ENCODE results near the gene VAV3.

The VAV3 gene

DNA sequence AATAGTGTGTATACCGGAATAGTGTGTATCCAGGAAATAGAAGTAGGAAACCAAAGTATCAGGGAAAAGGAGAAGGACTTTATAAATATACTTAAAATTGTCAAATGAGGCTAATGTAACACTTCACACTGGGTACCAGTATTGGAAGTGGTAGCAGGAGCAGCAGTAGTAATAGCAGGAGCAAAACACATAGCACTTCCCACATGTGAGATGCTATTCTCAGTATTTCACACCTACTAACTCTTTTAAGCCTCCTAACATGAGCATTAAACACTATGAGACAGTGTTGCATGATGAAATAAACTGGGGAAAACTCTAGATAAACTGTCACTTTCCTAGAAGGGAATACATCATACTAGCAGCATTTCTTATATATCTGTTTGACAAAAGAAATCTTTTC, 376.7 kb downstream of the VAV3 start:
- DNase-seq (ENCODE audit: low read depth) = no peak

- no peak for DNase-seq (ENCODE audit: low read depth)
These were observed 389.8 kb downstream of the VAV3 start for GRCh38 chr1:107575226-107575625.

GRCh38 chr1:107574044-107574443, 390.9 kb downstream of the VAV3 start:
- DNase-seq (ENCODE audit: low read depth) = no peak

GRCh38 chr1:107572674-107573211, 392.2 kb downstream of the VAV3 start:
- DNase-seq (ENCODE audit: low read depth) = peak; percentile 74

DNA sequence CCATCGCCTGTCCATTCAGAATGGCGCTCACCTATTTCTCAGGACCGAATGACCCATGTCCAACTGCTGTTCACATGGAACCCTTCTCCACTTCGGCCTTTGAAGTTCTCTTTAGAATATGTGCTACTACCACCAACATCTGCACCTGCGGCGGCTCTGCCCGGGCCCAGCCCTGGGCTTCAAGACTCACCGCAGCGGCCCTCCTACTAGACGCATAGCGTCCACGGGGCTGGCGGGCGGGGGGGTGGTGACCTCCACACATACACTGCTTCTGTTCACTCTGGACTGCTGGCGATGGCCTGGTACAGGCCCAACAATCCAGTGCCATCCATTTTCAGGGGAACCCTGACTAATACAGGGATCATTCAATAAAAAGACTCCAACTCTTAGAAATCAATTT, 394.2 kb downstream of the VAV3 start:
- no peak for DNase-seq (ENCODE audit: low read depth)

DNA sequence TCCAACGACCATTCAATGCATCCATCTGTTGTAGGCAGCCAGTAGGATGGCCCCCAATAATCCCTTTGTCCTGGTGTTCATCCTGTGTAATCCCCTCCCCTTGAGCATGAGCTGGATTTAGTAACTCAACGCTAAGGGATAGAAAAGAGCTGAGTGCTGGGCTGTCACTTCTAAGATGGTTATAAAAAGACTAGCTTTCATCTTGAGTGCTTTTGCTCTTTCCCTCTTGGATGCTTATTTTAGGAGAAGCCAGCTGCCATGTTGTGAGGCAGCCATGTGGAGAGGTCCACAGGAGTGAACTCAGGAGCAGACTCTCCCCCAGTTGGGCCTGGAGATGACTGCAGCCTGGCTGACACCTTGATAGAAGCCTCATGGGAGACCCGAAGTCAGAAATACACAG, 401.5 kb downstream of the VAV3 start:
- no peak for DNase-seq (ENCODE audit: low read depth)

- DNase-seq (ENCODE audit: low read depth) = no peak
These were observed 405.1 kb downstream of the VAV3 start for GRCh38 chr1:107559881-107560280.

DNA sequence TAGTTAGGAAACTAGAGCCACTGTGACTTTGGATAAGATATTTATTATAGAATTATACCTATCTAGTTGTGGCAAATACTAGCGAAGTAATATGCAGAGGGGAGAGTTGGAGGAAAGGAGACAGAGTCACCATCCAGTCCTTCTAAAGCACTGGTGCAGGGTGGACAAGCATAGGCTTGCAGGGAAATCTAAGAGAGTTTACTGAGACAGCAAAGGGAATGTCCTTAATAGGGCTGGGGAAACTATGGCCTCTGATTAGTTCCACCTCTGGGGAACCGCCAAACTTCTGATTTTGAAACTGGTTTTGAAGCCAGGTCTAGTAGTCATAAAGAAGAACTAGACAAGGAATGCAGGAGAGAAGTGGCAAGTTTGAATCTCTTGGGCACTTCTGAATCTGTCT, 407.9 kb downstream of the VAV3 start:
- DNase-seq (ENCODE audit: low read depth) = no peak

DNA sequence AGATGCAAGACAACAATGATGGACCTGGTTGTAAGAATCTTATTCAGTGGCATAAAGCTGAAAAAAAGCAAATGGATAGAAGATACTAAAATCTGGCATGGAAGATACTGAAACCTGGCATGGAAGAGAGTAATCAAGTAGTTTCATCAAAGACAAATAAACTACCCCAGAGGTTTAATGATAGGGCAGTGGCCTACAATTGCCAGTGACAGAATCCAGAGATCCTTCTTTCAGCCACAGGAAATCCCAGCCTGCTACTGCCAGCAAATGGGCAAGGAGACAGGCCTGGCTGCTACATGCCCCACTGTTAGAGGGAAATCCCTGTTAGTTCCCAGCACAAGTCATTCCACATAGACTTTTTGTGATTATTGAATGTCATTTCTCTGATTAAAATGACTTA, 409.4 kb downstream of the VAV3 start:
- no peak for DNase-seq (ENCODE audit: low read depth)

DNA sequence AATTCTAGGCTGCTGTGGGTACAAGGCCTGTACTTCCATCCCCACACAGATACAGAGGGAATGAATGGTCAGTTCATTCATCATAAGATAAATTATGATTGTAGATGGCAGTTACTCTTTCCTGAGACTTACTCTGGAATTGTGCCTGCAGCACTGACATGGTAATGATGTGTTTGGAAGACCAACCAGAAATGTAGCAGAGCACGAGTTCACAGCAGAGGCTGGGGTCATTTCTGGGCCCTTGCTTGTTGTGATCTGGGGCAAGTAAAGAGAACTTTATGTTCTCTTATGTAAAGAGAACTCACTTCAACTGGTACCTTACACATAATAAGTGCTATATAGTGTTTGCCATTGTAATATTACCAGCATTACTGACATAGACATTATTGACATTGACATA, 412.2 kb downstream of the VAV3 start:
- DNase-seq (ENCODE audit: low read depth) = no peak

GRCh38 chr1:107551456-107551855, 413.5 kb downstream of the VAV3 start:
- no peak for DNase-seq (ENCODE audit: low read depth)

DNA sequence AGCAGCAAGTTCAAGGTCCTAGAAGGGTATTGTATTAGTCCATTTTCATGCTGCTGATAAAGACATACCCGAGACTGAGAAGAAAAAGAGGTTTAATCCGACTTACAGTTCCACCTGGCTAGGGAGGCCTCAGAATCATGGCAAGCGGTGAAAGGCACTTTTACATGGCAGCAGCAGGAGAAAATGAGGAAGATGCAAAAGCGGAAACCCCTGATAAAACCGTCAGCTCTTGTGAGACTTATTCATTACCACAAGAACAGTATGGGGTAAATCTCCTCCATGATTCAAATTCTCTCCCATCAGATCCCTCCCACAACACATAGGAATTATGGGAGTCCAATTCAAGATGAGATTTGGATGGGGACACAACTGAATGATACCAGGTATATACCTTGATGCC, 414.6 kb downstream of the VAV3 start:
- DNase-seq (ENCODE audit: low read depth) = no peak

DNA sequence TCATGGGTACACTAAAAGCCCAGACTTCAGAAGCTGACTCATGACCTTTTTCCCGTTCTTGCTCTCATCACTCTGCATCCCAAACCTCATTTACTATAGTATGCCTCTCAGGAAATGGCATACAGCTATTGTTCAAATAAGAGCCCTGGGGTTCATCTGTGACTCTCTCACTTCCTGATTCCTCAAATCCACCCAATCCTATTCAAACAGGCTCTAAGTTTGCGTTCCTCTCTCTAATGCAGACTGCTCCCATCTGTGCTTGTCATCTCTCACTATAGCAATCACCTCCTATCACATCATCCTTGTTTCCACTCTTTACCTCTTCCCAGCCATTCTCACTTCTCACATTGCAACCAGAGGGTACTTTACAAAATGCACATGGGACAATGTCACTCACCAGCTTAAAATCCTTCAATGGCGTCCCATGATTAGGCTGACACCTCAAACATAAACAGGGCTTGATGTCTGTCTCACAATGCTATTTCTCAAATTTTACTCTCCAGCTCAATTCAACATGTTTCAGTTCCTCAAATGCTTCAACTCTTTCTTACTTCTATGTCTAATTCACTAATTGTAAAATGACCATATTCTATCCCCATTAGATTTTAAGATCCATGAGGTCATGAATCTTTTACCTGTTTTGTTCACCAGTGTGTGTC, 415.7 kb downstream of the VAV3 start:
- no peak for DNase-seq (ENCODE audit: low read depth)

DNA sequence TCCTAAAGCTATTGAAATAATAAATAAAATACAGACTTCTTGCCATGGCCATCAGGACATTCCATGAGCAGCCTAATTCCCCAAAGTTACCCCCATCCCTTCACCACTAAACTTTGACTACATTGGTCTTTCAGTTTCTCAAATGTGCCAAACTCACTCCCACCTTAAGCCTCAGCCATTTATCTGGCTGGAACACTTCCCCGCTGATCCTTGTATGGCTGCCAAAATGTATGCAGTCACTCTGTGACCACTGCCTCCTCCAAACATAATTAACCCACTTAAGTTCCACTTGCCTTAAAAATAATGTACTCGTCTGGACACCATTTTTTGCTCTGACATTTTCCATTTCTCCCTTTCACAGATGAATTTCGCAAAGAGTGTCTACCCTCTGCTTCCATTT, 416.7 kb downstream of the VAV3 start:
- no peak for DNase-seq (ENCODE audit: low read depth)

GRCh38 chr1:107547363-107548155, 417.4 kb downstream of the VAV3 start:
- peak; percentile 31 for DNase-seq (ENCODE audit: low read depth)

DNA sequence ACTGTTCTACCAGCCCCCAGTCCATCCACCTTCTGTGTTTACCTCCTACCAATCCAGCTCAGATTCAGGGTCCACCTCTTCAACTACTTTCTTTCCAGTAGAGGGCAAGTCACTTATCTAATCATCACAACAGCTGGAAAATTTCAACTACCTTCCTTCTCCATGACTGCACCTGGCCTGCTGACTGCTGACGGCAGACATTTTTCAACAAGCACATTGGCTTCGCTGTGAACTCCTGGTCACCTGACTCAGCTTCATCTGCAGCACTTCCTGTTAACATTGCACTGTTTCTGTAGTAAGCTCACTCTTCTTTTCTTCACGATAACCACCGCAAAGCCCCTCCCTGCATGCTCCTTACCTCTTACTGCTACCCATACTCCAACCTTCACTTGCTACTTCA, 418.4 kb downstream of the VAV3 start:
- DNase-seq (ENCODE audit: low read depth) = no peak

GRCh38 chr1:107545879-107546278, 419.1 kb downstream of the VAV3 start:
- DNase-seq (ENCODE audit: low read depth) = no peak

DNA sequence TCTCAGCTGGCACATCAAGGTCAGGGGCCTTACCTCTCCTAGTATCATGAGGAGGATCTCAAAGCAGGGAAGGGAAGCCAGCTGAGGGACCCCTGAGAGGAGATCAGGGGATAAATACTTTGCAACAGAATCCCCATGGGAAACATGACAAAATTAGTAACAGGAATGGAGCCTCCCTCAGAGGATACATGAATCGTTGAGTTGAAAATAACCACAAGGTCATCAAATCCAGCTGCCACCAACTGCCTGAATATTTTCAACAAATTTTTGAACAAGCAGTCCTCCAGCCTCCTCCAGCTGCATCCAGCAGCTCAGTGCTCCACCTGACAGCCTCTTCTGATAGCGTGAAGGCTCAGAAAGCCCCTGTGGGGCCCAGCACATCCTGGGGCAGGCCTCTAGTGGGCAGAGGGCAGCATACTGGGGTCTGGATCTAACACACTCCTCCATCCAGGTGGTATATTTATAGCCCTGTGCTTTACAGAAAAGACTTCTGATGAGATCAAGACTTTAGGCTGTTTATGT, 419.9 kb downstream of the VAV3 start:
- DNase-seq (ENCODE audit: low read depth) = no peak

DNA sequence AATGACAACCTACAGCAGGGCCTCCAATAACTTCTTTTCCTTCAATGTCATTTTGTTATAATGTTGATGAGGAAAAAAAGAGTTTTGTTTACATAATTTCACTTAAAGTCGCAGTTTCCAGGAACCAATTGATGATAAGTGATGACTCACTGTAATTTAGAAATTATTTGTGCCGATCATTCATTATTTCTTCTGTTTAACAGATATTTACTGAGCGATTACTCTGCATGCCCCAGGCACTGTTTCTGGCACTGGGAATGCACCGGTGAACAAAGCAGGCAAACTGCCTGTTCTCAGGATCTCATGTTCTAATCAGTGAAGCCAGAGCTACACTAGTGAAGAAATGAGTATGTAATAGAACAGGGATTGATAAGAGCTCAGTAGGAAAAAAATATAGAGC, 420.7 kb downstream of the VAV3 start:
- no peak for DNase-seq (ENCODE audit: low read depth)

DNA sequence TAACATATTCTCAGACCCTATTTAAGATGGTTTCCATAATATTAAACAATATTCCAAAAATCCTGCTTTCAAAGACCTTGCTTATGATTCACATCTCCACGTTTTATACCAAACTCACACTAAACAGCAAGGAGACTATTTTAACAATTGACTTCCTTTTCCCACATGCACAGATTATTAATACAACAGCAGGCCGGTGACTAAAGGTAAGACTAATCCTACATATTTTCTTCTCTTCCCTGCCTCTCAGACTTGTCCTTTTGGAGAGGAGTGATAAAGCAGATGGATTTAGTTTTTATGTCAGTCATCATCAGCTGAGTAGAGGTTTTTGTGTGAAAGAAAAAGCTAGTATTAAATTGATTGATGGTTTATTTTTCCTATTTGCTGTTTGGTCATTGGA, 423.6 kb downstream of the VAV3 start:
- no peak for DNase-seq (ENCODE audit: low read depth)

- DNase-seq (ENCODE audit: low read depth) = no peak
These were observed 426.5 kb downstream of the VAV3 start for GRCh38 chr1:107538502-107538901.

DNA sequence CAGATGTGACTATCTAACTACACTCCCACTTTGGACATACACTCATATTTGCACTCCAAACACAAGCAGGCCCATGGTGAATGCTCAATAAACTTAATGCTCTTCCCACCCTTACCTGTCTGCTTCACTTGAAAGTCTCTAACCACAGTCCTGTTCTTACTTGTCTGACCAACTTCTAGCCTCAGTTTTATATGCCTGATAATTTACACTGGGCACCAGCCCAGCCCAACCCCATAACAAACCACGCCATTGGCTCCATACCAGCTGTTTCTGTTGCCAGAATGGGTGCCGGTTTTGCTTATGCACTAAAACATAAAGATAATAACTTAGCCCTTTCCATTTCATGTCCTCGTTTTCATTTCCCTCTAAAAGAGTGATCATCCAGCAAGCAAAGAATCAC, 428.7 kb downstream of the VAV3 start:
- no peak for DNase-seq (ENCODE audit: low read depth)

- DNase-seq (ENCODE audit: low read depth) = no peak
These were observed 429.9 kb downstream of the VAV3 start for GRCh38 chr1:107535091-107535490.

All from fibroblast of gingiva (primary cell).